OCI-LY7 (cell line): ENCODE measurements around the gene AGFG2. TPM values are rescaled to one million over a fixed set of nuclear protein-coding genes. Genes with fewer than 3 reads are reported as not detected.
A peak's percentile ranks its signal among the peaks of the same experiment; 100 is the strongest.

ENCODE experiments used
- BruUV-seq: library from RNA; stranded (reverse); fragments of 400-500 nt; replicated peaks from 2 replicates; lab custom pipeline; 2021; lab: Mats Ljungman, UMichigan
- CTCF ChIA-PET: fragments of 300-600 bp; sonication (Branson Sonifier 250); formaldehyde crosslinking; loops from one replicate; lab custom pipeline; 2022; ENCODE audit warnings: antibody characterized with exemption; ENCODE audit not compliant: unreplicated experiment; lab: Charles Lee
- POLR2A ChIA-PET: fragments of 300-600 bp; sonication (Branson Sonifier 250); formaldehyde crosslinking; loops from one replicate; lab custom pipeline; 2022; ENCODE audit warnings: antibody characterized with exemption; lab: Charles Lee
- DNase-seq: peaks from one replicate; pipeline ENCODE4 v3.0.0-alpha.2; 2015; ENCODE audit warnings: low spot score
- H2AFZ ChIP-seq: fragments of 200-600 bp; sonication (generic), shearing (Covaris generic); 2 replicates; pipeline ENCODE4 v1.6.1; 2014; ENCODE audit warnings: mild to moderate bottlenecking, antibody characterized with exemption, low read length, moderate library complexity
- H3K27ac ChIP-seq: fragments of 200-600 bp; sonication (generic); 2 replicates; pipeline ENCODE4 v1.5.1; 2014; ENCODE audit warnings: mixed run types, low read depth, mild to moderate bottlenecking, moderate library complexity, low read length, inconsistent platforms; ENCODE audit not compliant: poor library complexity, severe bottlenecking
- H3K36me3 ChIP-seq: fragments of 200-600 bp; sonication (generic); 2 replicates; pipeline ENCODE4 v1.6.1; 2014; ENCODE audit warnings: mild to moderate bottlenecking, antibody characterized with exemption, low read length, moderate library complexity, mixed read lengths; ENCODE audit not compliant: insufficient read depth
- H3K4me1 ChIP-seq: fragments of 200-600 bp; sonication (generic); 2 replicates; pipeline ENCODE4 v1.5.1; 2014; ENCODE audit warnings: mild to moderate bottlenecking, low read length; ENCODE audit not compliant: insufficient read depth, poor library complexity, severe bottlenecking
- H3K4me2 ChIP-seq: fragments of 200-600 bp; sonication (generic); 2 replicates; pipeline ENCODE4 v1.6.1; 2014; ENCODE audit warnings: mild to moderate bottlenecking, low read length
- H3K4me3 ChIP-seq: fragments of 200-600 bp; sonication (generic); 2 replicates; pipeline ENCODE4 v1.5.1; 2014; ENCODE audit warnings: mild to moderate bottlenecking, low read depth, low read length; ENCODE audit not compliant: poor library complexity, severe bottlenecking
- H3K79me2 ChIP-seq: fragments of 200-600 bp; sonication (generic); 2 replicates; pipeline ENCODE4 v1.6.1; 2016; ENCODE audit warnings: low read depth, mild to moderate bottlenecking, low read length, moderate library complexity, mixed read lengths; ENCODE audit not compliant: insufficient read depth
- H3K9me2 ChIP-seq: fragments of 200-600 bp; sonication (generic); 2 replicates; pipeline ENCODE4 v1.6.1; 2016; ENCODE audit warnings: mild to moderate bottlenecking, low read length, mixed read lengths; ENCODE audit not compliant: insufficient read depth
- H3K9me3 ChIP-seq: fragments of 200-600 bp; sonication (generic); 2 replicates; pipeline ENCODE4 v1.6.1; 2014; ENCODE audit warnings: mild to moderate bottlenecking, mixed run types, low read length, mixed read lengths
- H4K20me1 ChIP-seq: fragments of 200-600 bp; sonication (generic); 2 replicates; pipeline ENCODE4 v1.6.1; 2014; ENCODE audit warnings: mild to moderate bottlenecking, antibody characterized with exemption, low read length, moderate library complexity, mixed read lengths; ENCODE audit not compliant: insufficient read depth
- EZH2phosphoT487 ChIP-seq: fragments of 200-600 bp; sonication (generic); IDR thresholded peaks from 2 replicates; pipeline ENCODE4 v1.6.1; 2018; ENCODE audit warnings: low read depth, borderline replicate concordance, mild to moderate bottlenecking, mixed run types, antibody characterized with exemption, low read length, moderate library complexity, mixed read lengths
- intact Hi-C: fragments of 100-400 bp; cut with micrococcal nuclease; formaldehyde crosslinking; loops from one replicate; pipeline ENCODE4 v1.10.0; 2022; ENCODE audit not compliant: unreplicated experiment
- total RNA-seq, 2 experiments: library from RNA; depleted of rRNA in 1 of 2; stranded (reverse); fragments of >200 nt in 1 of 2; shearing (Covaris generic) in 1 of 2; gene quantifications; 2 replicates each; pipeline ENCODE4 v1.2.3, GENCODE V29; 2014 to 2022
- TF ChIP-seq, protein P1 (sequence below): fragments of 200-600 bp; sonication (generic); conservative IDR thresholded peaks from 2 replicates; pipeline ENCODE4 v1.5.1; 2014; ENCODE audit warnings: mild to moderate bottlenecking, antibody characterized with exemption, low read length, moderate library complexity, mixed read lengths

The AGFG2 gene
- total RNA-seq, 2 experiments from 2014 or later, result 11.5 to 15.2 TPM

DNA sequence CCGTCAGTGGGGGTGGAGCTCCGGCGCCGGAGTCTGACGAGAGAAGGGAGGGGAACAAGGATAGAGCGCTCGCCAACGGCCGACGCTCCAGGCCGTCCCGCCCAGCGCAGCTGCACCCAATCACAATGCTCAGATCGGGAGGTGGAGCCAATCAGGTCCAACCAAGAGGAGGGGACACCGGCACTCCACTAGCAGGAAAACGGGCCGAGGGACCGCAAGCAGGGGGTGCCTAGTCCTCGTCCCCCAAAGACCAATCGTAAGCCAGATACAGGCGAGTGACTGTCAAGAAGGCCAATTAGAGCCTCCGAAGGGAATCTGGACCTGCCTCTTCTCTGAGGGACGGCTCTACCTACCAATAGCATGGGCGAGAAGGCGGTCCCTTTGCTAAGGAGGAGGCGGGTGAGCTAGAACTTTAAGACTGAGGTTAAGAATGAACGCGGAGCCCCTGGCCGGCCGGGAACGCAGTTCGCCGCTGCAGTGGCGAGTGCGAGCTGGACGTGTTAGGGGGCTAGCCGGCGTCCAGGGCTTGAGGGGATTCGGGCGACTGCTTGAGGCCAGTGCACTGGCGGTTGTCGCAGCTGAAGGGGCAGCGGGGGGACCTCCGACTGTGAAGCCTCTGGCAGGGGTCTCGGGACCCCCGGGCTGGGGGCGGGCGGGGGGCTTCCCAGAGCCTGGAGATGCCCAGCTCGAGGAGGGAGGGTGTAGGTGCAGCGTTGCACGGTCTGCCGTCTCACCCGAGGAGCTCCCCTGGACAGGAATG lies 47.4 kb downstream of the AGFG2 start, which contains the start of gene FBXO24:
FBXO24 (plus strand) TSS at position 63 of the 760 bp plus-strand sequence; CDS start at position 361, 298 bp downstream.
- Histone ChIP-seq H3K4me3 (peak within 1 kb of the TSS; percentile 91), H3K9me2 (no peaks in the 10 kb centered on the region), H3K9me3 (no peaks in the 10 kb centered on the region), H3K4me1 (peaks cover 29% of the 10 kb centered on the region), H3K36me3 (peaks cover 15% of the 10 kb centered on the region), H3K79me2 (peaks cover 18% of the 10 kb centered on the region; the same call in 1 of the 2 replicates), H2AFZ (peak within 1 kb of the TSS; percentile 60), H4K20me1 (no peaks in the 10 kb centered on the region), H3K4me2 (peak within 1 kb of the TSS; percentile 98), H3K27ac (peak within 1 kb of the TSS; percentile 92)
- intact Hi-C loops, result no loop called here
- DNase-seq, result peak; percentile 100
- BruUV-seq, result no TSS peak
- TF ChIP-seq, protein P1, sequence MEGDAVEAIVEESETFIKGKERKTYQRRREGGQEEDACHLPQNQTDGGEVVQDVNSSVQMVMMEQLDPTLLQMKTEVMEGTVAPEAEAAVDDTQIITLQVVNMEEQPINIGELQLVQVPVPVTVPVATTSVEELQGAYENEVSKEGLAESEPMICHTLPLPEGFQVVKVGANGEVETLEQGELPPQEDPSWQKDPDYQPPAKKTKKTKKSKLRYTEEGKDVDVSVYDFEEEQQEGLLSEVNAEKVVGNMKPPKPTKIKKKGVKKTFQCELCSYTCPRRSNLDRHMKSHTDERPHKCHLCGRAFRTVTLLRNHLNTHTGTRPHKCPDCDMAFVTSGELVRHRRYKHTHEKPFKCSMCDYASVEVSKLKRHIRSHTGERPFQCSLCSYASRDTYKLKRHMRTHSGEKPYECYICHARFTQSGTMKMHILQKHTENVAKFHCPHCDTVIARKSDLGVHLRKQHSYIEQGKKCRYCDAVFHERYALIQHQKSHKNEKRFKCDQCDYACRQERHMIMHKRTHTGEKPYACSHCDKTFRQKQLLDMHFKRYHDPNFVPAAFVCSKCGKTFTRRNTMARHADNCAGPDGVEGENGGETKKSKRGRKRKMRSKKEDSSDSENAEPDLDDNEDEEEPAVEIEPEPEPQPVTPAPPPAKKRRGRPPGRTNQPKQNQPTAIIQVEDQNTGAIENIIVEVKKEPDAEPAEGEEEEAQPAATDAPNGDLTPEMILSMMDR, result no peak
- no peak for TF ChIP-seq EZH2phosphoT487
- POLR2A ChIA-PET, result interaction anchor here (0.5 to 3.1 kb wide), 19 partner anchors 9 to 285 kb away, joined by 3 to 13 read pairs (median 3); partner anchors contain the start of genes MOSPD3, POP7 and TSC22D4
- CTCF ChIA-PET, result interaction anchor here (0.5 to 1.3 kb wide), 5 partner anchors 16 to 150 kb away, joined by 3 to 4 read pairs (median 3); partner anchors contain the start of genes MOSPD3 and PCOLCE

- ChIA-PET POLR2A (interaction anchor here (0.6 to 1.5 kb wide), 8 partner anchors 10 to 432 kb away, joined by 3 to 7 read pairs (median 4); partner anchors contain the start of genes GIGYF1, MOSPD3, MUC17 and PCOLCE), CTCF (interaction anchor here (0.6 to 1.0 kb wide), 4 partner anchors 23 to 105 kb away, joined by 3 to 6 read pairs (median 4); partner anchors contain the start of gene MOSPD3)
- no TSS peak for BruUV-seq
These were observed 49.4 kb downstream of the AGFG2 start for GRCh38 chr7:100588438-100588837.

More at GRCh38 chr7:100588438-100588837, 49.4 kb downstream of the AGFG2 start:
- Histone ChIP-seq H3K4me3 (no peak overlapping the region), H3K27ac (no peak overlapping the region), H4K20me1 (no peaks in the 10 kb centered on the region), H3K9me3 (no peaks in the 10 kb centered on the region), H3K9me2 (no peaks in the 10 kb centered on the region), H2AFZ (no peak overlapping the region), H3K79me2 (peaks cover 13% of the 10 kb centered on the region; the same call in 1 of the 2 replicates), H3K36me3 (no peaks in the 10 kb centered on the region), H3K4me1 (peaks cover 20% of the 10 kb centered on the region), H3K4me2 (no peak overlapping the region)
- DNase-seq, result peak; percentile 57
- intact Hi-C loops, result loop anchor here (1.0 kb wide), 1 partner anchor 24 kb away; no protein-coding TSS in a partner anchor
- TF ChIP-seq, protein P1, result peak; percentile 81
- TF ChIP-seq EZH2phosphoT487, result no peak
